Stimulated activated naive B cell treated with anti-CD40 and anti-IgM and Interleukin-4, amounts not matched to agents 10 μg/mL and 1 μg/mL and 100 μg/mL, for 72 hours (primary cell): ENCODE data around the gene HCLS1.

ENCODE experiments used
- ATAC-seq, 2 donors: fragments of 150-1000 bp; cut with Tn5 transposase; replicated peaks; 2 replicates each; pipeline ENCODE4 v1.10.0; 2021; ENCODE audit warnings: moderate library complexity in 1 of 2
- DNase-seq: peaks from one replicate; pipeline ENCODE4 v3.0.0; 2021
- H3K27ac Mint-ChIP-seq: one replicate; pipeline ENCODE4 v1.8.0; 2022; ENCODE audit warnings: mild to moderate bottlenecking, mixed read lengths
- H3K27me3 Mint-ChIP-seq, 2 donors: one replicate each; pipeline ENCODE4 v1.8.0; 2022; ENCODE audit warnings: mixed read lengths in 2 of 2
- H3K36me3 Mint-ChIP-seq, 2 donors: one replicate each; pipeline ENCODE4 v1.8.0; 2022; ENCODE audit warnings: mixed read lengths in 2 of 2, mild to moderate bottlenecking in 1 of 2
- H3K4me1 Mint-ChIP-seq, 2 donors: one replicate each; pipeline ENCODE4 v1.8.0; 2022; ENCODE audit warnings: mixed read lengths in 2 of 2, mild to moderate bottlenecking in 1 of 2
- H3K4me3 Mint-ChIP-seq, 2 donors: one replicate each; pipeline ENCODE4 v1.8.0; 2022; ENCODE audit warnings: mild to moderate bottlenecking in 2 of 2, mixed read lengths in 2 of 2, moderate library complexity in 1 of 2
- H3K9me3 Mint-ChIP-seq, 2 donors: one replicate each; pipeline ENCODE4 v1.8.0; 2022; ENCODE audit warnings: mixed read lengths in 2 of 2, mild to moderate bottlenecking in 1 of 2

Gene HCLS1

GRCh38 chr3:121667333-121667732 lies 6.6 kb upstream of the HCLS1 start:
- H3K27ac Mint-ChIP-seq, result no peak overlapping the region
- ATAC-seq (no peak), DNase-seq (no peak)
- H3K4me3 Mint-ChIP-seq, result no peak overlapping the region
- no peaks in the 10 kb centered on the region for H3K4me1 Mint-ChIP-seq
- no peaks in the 10 kb centered on the region for H3K9me3 Mint-ChIP-seq
- H3K36me3 Mint-ChIP-seq, result peaks cover 47 to 66% of the 10 kb centered on the region in 2 donors
- H3K27me3 Mint-ChIP-seq, result no peaks in the 10 kb centered on the region

- H3K4me1 Mint-ChIP-seq, result peaks cover 8 to 14% of the 10 kb centered on the region in 2 donors
- no peak for DNase-seq
- ATAC-seq, result no peak
- H3K9me3 Mint-ChIP-seq, result peaks cover 0 to 5% of the 10 kb centered on the region in 2 donors
- H3K27me3 Mint-ChIP-seq, result no peaks in the 10 kb centered on the region
- H3K27ac Mint-ChIP-seq, result no peak overlapping the region
- peaks cover 44 to 70% of the 10 kb centered on the region in 2 donors for H3K36me3 Mint-ChIP-seq
- no peak overlapping the region for H3K4me3 Mint-ChIP-seq
Measured at GRCh38 chr3:121665488-121665887, 4.8 kb upstream of the HCLS1 start.

GRCh38 chr3:121663171-121663847 lies 2.6 kb upstream of the HCLS1 start:
- Mint-ChIP-seq H3K4me3 (no peak overlapping the region), H3K27me3 (no peaks in the 10 kb centered on the region), H3K4me1 (peaks cover 17 to 33% of the 10 kb centered on the region in 2 donors), H3K27ac (no peak overlapping the region), H3K36me3 (peaks cover 49 to 80% of the 10 kb centered on the region in 2 donors), H3K9me3 (peaks cover 0 to 5% of the 10 kb centered on the region in 2 donors)
- no peak for DNase-seq
- no peak for ATAC-seq

DNA sequence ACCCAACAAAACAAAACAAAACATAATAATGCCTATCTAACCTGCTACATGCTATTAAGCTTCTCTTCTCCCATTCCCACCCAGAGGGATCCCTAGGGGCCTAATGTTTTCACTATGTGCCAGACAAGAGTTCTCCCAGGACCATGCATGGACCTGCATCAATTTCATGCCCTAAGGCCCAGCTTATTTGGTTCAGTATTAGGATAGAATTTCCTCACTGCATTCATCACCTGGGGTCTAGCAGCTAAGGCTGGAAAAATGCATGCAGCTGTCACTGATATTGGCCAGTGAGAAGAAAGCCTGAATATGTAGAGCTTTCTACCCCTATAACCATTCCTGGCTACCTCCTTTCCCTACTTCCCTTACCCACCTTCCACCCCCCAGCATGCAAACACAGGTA lies 2.0 kb upstream of the HCLS1 start:
- Mint-ChIP-seq H3K27me3 (no peaks in the 10 kb centered on the region), H3K4me3 (no peak overlapping the region), H3K27ac (no peak overlapping the region), H3K36me3 (peaks cover 53 to 85% of the 10 kb centered on the region in 2 donors), H3K4me1 (peaks cover 23 to 38% of the 10 kb centered on the region in 2 donors), H3K9me3 (peaks cover 0 to 5% of the 10 kb centered on the region in 2 donors)
- DNase-seq (no peak), ATAC-seq (no peak)

GRCh38 chr3:121661376-121661775 lies 673 bp upstream of the HCLS1 start:
- Mint-ChIP-seq H3K4me1 (peaks cover 31 to 51% of the 10 kb centered on the region in 2 donors), H3K27me3 (no peaks in the 10 kb centered on the region), H3K36me3 (peaks cover 62 to 87% of the 10 kb centered on the region in 2 donors), H3K4me3 (peak overlapping the region in 1 of 2 donors; percentile 96), H3K9me3 (peaks cover 0 to 5% of the 10 kb centered on the region in 2 donors), H3K27ac (peak overlapping the region; percentile 99)
- ATAC-seq (no peak), DNase-seq (no peak)

DNA sequence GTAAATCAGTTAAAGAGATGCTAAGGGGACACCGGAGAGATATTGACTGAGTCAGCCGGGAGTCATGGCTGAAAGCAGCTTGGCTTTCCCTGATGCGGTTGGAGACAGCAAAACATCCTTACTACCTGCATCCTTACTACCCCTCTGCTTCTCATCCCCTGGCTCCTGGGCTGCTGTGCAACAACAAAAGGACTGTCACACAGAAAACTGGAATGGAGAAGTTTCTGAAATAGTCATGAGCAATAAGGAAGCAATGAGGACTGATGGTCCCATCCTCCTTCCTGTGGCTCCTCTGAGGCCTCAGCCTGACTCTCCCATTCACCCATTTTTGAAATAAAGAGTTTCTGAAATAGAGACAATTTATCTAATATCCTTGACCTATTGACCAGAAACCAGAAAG lies 1.1 kb downstream of the HCLS1 start:
- no peak for DNase-seq

GRCh38 chr3:121658716-121659435 lies 1.8 kb downstream of the HCLS1 start:
- Mint-ChIP-seq H3K9me3 (peaks cover 0 to 5% of the 10 kb centered on the region in 2 donors), H3K27ac (peak overlapping the region; percentile 99), H3K27me3 (no peaks in the 10 kb centered on the region), H3K36me3 (peaks cover 64 to 84% of the 10 kb centered on the region in 2 donors), H3K4me3 (peak overlapping the region; percentile 96 to 98), H3K4me1 (peaks cover 41 to 69% of the 10 kb centered on the region in 2 donors)
- ATAC-seq (no peak), DNase-seq (no peak)

More for the DNA sequence above, 1.1 kb downstream of the HCLS1 start:
- H3K27me3 Mint-ChIP-seq, result no peaks in the 10 kb centered on the region
- ATAC-seq, result no peak
- H3K27ac Mint-ChIP-seq, result peak overlapping the region; percentile 99
- peaks cover 60 to 85% of the 10 kb centered on the region in 2 donors for H3K36me3 Mint-ChIP-seq
- H3K4me3 Mint-ChIP-seq, result peak overlapping the region; percentile 96 to 98
- peaks cover 38 to 61% of the 10 kb centered on the region in 2 donors for H3K4me1 Mint-ChIP-seq
- H3K9me3 Mint-ChIP-seq, result peaks cover 0 to 5% of the 10 kb centered on the region in 2 donors

DNA sequence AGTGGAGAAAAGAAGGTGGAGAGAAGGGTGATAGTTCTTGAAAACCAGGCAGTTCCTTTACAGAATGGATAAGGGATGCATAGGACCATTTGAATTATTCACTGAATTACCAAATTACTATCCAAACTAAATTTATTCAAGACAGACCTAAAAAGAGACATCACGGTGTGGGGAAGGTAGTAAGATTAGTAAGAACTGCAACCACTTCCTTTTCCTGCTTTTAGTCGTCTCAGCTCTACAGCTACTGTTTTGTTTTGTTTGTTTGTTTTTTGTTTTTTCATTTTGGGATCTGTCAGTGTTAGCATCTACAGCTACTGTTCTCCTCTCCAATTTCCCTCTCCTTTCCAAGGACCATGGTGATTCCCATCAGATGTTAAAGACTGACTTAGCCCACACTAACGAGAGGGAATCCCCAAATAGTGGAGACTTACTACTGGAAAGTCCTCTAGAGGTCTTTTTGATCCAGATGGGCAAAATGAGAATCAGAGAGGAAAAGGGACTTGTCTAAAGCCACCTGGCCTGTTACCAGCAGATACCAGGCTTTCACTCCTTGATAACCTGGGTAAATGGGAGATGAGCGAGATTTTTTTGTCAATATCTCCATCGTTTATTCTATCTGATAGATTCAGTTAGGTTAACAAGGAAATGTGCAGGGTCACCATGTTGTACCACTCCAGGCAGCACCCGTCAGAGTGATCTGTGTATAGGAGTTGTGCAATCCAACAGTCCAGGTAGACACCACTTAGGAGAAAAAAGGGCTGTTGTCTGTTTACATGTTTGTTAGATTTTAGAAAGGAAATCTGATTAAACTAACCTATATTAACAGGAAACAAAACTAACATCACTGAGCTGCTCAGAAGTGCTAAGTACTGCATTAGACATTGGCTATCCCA lies 6.0 kb downstream of the HCLS1 start:
- H3K4me1 Mint-ChIP-seq, result peaks cover 36 to 70% of the 10 kb centered on the region in 2 donors
- peak overlapping the region; percentile 31 to 50 for H3K4me3 Mint-ChIP-seq
- no peak for DNase-seq
- peak overlapping the region; percentile 89 for H3K27ac Mint-ChIP-seq
- no peaks in the 10 kb centered on the region for H3K27me3 Mint-ChIP-seq
- H3K9me3 Mint-ChIP-seq, result no peaks in the 10 kb centered on the region
- peak; percentile 97 to 98 for ATAC-seq
- H3K36me3 Mint-ChIP-seq, result peaks cover 66 to 68% of the 10 kb centered on the region in 2 donors

- no peak for DNase-seq
- no peak overlapping the region for H3K4me3 Mint-ChIP-seq
Measured at GRCh38 chr3:121651684-121652083, 9.0 kb downstream of the HCLS1 start.

DNA sequence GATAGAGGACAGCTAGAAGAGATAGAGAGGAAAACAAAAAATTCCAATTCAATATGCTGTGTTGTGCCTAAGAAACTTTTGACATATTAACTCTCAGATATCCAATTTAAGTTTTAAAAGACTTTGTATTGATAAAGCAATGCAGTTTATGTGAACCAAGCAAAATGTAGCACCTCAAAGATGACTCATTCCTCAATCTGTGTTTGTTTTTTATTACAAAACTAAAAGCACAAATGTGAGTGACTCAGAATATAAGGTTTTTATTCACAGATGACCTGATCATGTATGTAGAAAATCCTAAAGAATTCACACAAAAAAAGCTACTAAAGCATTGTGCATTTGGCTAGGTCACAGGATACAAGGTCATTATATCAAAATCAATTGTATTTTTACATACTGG lies 11.1 kb downstream of the HCLS1 start:
- Mint-ChIP-seq H3K4me3 (no peak overlapping the region), H3K9me3 (no peaks in the 10 kb centered on the region), H3K36me3 (peaks cover 34 to 38% of the 10 kb centered on the region in 2 donors), H3K4me1 (peaks cover 6 to 27% of the 10 kb centered on the region in 2 donors), H3K27me3 (no peaks in the 10 kb centered on the region), H3K27ac (no peak overlapping the region)
- ATAC-seq, result no peak
- no peak for DNase-seq

More at GRCh38 chr3:121651684-121652083, 9.0 kb downstream of the HCLS1 start:
- Mint-ChIP-seq H3K27me3 (no peaks in the 10 kb centered on the region), H3K9me3 (no peaks in the 10 kb centered on the region), H3K4me1 (peaks cover 13 to 41% of the 10 kb centered on the region in 2 donors), H3K27ac (no peak overlapping the region), H3K36me3 (peaks cover 43 to 45% of the 10 kb centered on the region in 2 donors)
- no peak for ATAC-seq

GRCh38 chr3:121648219-121648958 lies 12.3 kb downstream of the HCLS1 start:
- DNase-seq (no peak), ATAC-seq (no peak)
- Mint-ChIP-seq H3K36me3 (peaks cover 33 to 34% of the 10 kb centered on the region in 2 donors), H3K27ac (no peak overlapping the region), H3K4me1 (peaks cover 3 to 20% of the 10 kb centered on the region in 2 donors), H3K27me3 (no peaks in the 10 kb centered on the region), H3K4me3 (no peak overlapping the region), H3K9me3 (no peaks in the 10 kb centered on the region)

DNA sequence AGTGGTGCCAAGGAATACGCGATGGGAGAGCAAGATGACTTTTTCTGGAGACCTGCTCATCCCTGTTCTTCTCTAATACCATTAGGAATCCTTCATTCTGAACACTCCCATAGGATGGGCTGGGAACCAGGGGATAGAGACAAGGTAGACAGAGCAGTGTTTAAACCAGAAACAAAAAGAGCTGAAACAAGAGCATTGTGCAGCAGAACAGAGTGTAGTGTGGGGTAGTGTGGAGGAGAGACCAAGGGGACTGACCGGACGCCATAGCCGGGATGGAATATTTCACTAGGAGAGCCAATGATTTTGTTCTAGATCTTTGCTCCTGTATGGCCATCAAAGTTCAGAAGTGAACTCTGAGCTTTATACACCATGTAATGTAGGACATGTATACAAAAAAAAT lies 15.6 kb downstream of the HCLS1 start:
- Mint-ChIP-seq H3K9me3 (no peaks in the 10 kb centered on the region), H3K27ac (no peak overlapping the region), H3K27me3 (no peaks in the 10 kb centered on the region), H3K4me1 (peaks cover 0 to 7% of the 10 kb centered on the region in 2 donors), H3K36me3 (peaks cover 24 to 39% of the 10 kb centered on the region in 2 donors), H3K4me3 (no peak overlapping the region)
- ATAC-seq (no peak), DNase-seq (no peak)

DNA sequence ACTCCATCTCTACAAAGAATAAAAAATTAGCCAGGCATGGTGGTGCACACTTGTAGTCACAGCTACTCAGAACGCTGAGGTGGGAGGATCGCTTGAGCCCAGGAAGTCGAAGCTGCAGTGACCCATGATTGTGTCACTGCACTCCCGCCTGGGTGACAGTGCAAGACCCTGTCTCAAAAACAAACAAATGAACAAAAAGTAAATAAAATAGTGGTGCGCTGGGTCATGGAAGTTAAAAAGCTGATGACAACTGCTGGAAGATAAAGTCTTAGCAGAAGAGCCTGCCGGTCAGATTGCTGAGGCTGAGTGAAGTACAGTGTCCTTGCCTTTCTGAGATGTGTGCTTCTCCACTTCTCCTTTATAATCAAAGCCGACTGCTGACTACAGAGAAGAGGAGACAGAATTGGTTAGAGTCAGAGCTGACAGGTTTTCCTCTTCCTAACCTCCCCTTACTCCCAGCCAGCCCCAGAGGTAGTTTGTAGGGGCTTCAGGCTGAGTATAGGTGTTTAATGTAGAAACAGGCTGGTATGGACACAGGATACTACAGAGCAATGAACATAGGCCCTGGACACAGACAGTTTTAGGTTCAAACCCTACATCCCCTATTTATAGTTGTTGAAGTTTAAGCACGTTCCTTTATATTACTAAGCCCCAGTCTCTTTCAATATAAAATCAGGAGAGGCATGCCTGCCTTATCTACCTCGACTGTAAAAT lies 17.9 kb downstream of the HCLS1 start:
- DNase-seq, result no peak
- Mint-ChIP-seq H3K4me1 (peaks cover 8 to 20% of the 10 kb centered on the region in 2 donors), H3K27me3 (no peaks in the 10 kb centered on the region), H3K4me3 (no peak overlapping the region), H3K36me3 (peaks cover 41 to 57% of the 10 kb centered on the region in 2 donors), H3K27ac (peak overlapping the region; percentile 20), H3K9me3 (no peaks in the 10 kb centered on the region)
- ATAC-seq, result no peak
